T1000 (cell line): ENCODE measurements around the gene PLEKHA8.

Experiments
- DNase-seq: peaks from one replicate; lab custom pipeline; 2025; ENCODE audit warnings: mixed read lengths; lab: John Stamatoyannopoulos, UW

PLEKHA8 gene

GRCh38 chr7:30028216-30028748, at the start of gene PLEKHA8:
Gene PLEKHA8 (plus strand): TSS chr7:30028412. CDS start chr7:30028763, 351 bp downstream.
- peak; percentile 72 for DNase-seq

- no peak for DNase-seq
Observed at GRCh38 chr7:29980151-29980550, 48.1 kb upstream of the PLEKHA8 start.

- no peak for DNase-seq
Observed at GRCh38 chr7:29987083-29987482, 41.1 kb upstream of the PLEKHA8 start.

DNA sequence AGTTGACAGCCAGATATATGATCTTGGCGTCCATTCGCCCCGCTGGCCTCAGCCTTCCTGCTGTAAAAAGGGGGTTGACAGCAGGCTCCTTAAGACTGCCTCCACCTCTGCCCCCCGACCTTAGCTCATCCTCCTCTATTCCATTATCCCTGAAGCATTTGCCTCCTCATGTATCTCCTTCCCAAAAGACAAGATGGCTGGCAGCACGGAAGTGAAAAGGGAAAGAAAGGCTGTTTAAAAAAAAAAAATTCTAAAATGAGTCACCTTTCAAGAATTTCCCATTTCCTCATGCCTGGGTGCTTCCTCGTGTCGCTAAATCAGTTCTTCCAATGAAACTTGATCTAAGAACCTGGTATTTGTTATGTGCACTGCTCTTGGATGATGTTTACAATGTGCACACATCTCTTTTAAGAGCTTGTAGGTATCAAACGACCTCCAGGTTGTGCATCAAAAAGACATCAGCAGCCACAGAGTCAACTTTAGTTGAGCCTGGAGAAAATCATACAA, 40.3 kb upstream of the PLEKHA8 start:
- DNase-seq, result peak; percentile 28

GRCh38 chr7:29988424-29989256, 39.6 kb upstream of the PLEKHA8 start:
- no peak for DNase-seq

DNA sequence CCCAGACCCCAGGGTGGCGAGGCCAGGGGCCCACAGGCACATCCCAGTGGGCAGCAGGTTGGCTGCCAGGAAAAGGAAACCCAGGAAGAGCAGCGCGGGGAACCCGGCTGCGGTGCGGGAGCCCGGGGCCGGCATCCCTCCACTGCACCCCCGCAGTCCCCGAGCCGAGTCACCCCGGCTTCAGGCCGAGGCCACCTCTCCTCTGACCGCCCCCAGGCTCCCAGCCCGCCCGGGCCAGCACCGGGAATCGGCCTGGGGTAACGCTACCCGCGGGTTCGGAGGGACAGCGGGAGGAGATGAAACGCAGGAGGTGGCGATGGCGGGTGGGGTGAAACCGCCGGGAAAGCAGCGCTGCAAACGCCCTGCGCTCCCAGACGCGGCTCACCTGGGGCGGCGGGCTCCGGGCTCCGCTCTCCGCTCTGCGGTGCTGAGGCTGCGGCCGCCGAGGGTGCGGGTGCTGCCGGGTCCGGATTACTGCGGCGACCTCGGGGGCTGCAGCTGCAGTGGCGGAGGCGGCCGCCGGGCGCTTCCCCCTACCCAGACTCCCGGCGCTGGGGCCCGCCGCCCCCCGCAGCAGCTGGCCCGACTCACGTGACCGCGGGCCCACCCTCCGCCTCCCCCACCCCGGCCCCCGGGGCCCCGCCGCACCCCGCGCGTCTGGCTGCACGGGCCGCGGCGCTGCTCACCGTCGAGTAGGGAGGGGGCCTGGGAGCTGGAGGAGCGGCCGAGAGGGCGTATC, 38.8 kb upstream of the PLEKHA8 start, which contains the start of gene SCRN1:
Gene SCRN1 (minus strand): TSS at position 545 of the 739 bp plus-strand sequence. CDS start 20,734 bp downstream, outside the sequence.
- DNase-seq, result peak; percentile 8

GRCh38 chr7:29990931-29991330, 37.3 kb upstream of the PLEKHA8 start:
- DNase-seq, result no peak

DNA sequence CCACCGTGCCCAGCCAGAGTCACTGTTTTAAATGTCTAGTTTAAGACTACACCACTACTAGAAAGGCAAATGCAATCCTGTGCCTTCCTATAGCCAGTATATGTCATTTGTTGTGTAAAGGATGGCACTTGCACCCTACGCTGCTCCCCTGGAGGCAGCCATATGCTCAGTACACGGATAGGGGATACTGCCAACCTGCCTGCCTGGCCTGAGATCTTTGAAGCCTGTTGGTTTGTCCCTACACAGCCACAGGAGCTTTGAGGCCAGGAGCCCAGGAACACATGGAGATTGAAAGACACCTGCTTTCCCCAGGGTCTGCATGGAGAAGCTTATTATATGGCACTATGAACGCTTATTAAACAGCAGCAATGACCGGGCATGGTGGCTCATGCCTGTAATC, 36.3 kb upstream of the PLEKHA8 start:
- DNase-seq, result no peak

GRCh38 chr7:29993140-29993539, 35.1 kb upstream of the PLEKHA8 start:
- no peak for DNase-seq

DNA sequence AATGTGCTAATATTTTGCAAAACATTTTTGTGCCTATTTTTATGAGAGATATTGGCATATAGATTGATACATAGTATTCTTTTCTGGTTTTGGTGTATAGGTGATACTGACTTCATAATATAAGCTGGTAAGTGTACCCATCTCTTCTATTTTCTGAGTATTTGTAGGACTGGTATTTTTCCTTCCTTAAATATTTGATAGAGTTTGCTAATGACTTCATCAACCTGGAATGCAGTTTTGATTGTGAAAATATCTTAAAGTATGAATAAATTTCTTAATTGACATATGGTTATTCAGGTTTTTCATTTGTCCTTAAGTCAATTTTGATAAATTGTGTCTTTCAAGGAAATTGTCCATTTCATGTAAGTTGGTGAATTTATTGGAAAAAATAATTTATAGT, 32.6 kb upstream of the PLEKHA8 start:
- no peak for DNase-seq

- DNase-seq, result no peak
Observed at GRCh38 chr7:29996321-29996720, 31.9 kb upstream of the PLEKHA8 start.

- no peak for DNase-seq
Observed at GRCh38 chr7:29998489-29998888, 29.7 kb upstream of the PLEKHA8 start.

DNA sequence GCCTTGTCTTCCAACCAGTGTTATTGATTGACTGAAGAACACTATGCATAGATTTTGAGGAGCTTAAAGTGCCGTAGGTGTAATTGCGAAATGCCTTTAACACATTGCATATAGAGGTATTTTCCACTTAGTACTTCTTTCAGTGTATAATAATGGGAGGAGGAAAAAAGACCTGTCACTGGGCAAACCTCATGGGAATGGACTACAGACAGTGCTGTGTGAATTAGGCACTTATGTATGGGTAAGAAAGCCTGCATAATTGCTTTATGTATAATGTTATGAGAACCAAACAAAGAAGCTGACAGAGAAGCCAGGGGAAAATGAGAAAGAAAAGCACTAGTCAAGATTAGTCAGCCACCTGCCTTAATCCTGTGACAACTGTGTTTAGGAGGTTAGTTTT, 26.2 kb upstream of the PLEKHA8 start:
- no peak for DNase-seq

DNA sequence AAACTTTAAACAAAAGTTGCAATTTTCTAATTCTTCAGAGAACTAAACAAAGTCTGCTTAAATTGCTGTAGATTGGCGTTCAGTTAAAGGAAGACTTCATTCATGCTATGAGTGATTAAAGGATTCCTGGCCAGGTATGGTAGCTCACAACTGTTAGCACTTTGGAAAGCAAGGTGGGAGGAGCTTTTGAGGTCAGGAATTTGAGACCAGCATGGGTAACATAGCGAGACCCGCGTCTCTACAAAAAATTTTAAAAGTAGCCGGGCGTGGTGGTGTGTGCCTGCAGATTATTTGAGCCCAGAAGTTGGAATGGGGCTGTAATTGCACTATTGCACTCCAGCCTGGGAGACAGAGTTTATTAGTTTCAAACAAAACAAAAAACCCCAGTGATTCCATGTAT, 25.1 kb upstream of the PLEKHA8 start:
- DNase-seq, result no peak

DNA sequence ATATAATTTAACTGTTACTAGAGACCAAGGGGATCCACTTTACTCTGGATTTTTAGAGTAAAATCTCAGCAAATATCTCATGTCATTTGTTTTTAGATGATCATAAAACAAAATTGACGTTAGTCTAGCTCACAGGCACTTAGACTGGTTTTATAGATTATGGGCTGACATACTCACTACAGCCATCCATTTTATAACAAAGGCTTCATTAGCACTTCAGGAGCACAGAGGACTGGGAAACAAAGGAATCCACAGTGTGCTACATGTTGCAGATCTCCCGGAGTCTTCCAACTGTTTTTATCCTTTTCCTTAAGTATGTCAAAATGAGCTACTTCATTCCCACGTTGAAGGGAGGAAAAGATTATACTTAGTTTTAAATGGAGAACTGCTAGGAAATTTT, 22.7 kb upstream of the PLEKHA8 start:
- no peak for DNase-seq

GRCh38 chr7:30010021-30010420, 18.2 kb upstream of the PLEKHA8 start:
- no peak for DNase-seq

- no peak for DNase-seq
Observed at GRCh38 chr7:30012757-30013156, 15.5 kb upstream of the PLEKHA8 start.

- DNase-seq, result no peak
Observed at GRCh38 chr7:30018451-30018850, 9.8 kb upstream of the PLEKHA8 start.

DNA sequence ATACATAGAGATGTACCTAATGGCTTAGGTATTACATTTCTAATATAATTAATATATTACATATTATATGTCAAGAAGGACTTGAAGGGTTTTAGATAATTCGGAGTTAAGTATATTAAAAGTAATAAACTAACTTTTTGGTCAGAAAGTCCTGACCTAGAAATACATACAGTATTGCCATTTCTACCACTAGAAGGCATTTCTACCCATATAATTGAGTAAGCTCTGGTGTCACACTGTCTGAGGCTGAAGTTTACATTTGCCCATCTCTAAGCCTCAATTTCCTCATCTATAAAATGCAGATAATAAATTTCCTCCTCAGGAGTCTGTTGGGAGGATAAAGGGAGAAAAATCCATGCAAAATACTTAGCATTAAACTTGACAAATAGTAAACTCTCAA, 8.8 kb upstream of the PLEKHA8 start:
- DNase-seq, result no peak

DNA sequence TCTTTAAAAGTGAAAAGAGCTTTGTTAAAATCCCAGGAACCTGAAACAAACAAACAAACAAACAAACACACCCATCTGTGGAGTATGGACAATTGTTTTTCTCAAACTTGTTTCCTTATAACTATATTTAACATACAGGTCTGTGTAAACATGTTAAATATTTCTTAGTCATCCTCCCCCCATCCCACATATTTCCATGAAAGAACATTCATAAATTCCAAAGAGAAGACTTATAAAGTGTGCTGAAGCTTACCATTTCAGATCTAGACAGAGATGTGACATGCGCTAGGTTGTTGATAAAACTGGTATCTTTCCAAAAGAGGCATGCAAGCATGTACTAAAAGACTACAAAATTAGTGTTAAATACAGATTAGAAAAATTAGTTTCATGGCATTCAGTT, 8.3 kb upstream of the PLEKHA8 start:
- no peak for DNase-seq

- no peak for DNase-seq
Observed at GRCh38 chr7:30020535-30020934, 7.7 kb upstream of the PLEKHA8 start.

DNA sequence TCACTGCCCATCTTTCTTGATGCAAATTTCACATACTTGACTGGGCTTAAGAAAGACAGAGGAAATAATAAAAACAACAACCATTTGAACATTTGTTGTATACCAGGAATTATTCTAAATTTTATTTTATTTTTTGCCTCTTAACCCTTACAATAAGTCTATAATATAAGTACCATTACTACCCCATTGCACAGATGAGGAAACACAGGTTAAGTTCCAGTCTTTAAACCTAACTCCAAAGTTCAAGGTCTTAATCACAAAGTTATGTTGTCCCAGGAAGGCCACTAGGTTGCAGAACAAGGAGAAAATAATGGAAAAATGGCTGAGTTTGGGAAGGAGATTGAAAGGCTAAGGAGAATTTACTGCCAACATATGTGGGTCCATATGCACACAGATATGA, 5.2 kb upstream of the PLEKHA8 start:
- no peak for DNase-seq

DNA sequence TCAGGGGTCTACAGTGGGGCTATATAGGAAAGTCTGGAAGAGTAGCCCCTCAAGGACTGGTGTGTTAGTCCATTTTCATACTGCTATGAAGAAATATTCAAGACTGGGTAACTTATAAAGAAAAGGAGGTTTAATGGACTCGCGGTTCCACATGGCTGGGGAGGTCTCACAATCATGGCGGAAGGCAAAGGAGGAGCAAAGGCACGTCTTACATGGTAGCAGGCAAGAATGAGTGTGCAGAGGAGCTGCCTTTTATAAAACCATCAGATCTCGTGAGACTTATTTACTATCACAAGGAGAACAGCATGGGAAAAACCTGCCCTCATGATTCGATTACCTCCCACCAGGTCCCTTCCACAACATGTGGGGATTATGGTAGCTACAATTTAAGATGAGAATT, 4.7 kb upstream of the PLEKHA8 start:
- no peak for DNase-seq
